Small intestine (tissue), 7 donors: ENCODE data around the gene PAK6. TPM values are rescaled to one million over a fixed set of nuclear protein-coding genes. Genes with fewer than 3 reads are reported as not detected.

Experiments used
- DNase-seq, 2 donors: peaks; one replicate each; pipeline versions ENCODE4 v3.0.0 to v3.0.0-alpha.2; 2013
- FAIRE-seq: peaks from 2 replicates; lab custom pipeline; 2012; peaks lifted over from hg19 to GRCh38; lab: Jason Lieb, UNC
- H3K27ac ChIP-seq, 3 donors: one replicate each; pipeline ENCODE4 v1.5.1; 2013; ENCODE audit warnings: low read length in 2 of 3, mild to moderate bottlenecking in 2 of 3, control low read depth in 1 of 3, inconsistent platforms in 1 of 3, low read depth in 1 of 3, moderate library complexity in 1 of 3
- H3K27me3 ChIP-seq, 3 donors: one replicate each; pipeline ENCODE4 v1.6.1; 2013; ENCODE audit warnings: low read length in 3 of 3, inconsistent platforms in 1 of 3; ENCODE audit not compliant: control insufficient read depth in 3 of 3, insufficient read depth in 3 of 3
- H3K36me3 ChIP-seq, 3 donors: one replicate each; pipeline ENCODE4 v1.6.1; 2013; ENCODE audit warnings: low read length in 3 of 3, inconsistent platforms in 1 of 3, low read depth in 1 of 3, mild to moderate bottlenecking in 1 of 3, moderate library complexity in 1 of 3; ENCODE audit not compliant: control insufficient read depth in 3 of 3, insufficient read depth in 2 of 3
- H3K4me1 ChIP-seq, 3 donors: one replicate each; pipeline ENCODE4 v1.6.1; 2013; ENCODE audit warnings: low read length in 2 of 3, inconsistent platforms in 1 of 3, low read depth in 1 of 3, mild to moderate bottlenecking in 1 of 3, moderate library complexity in 1 of 3; ENCODE audit not compliant: control insufficient read depth in 3 of 3, insufficient read depth in 2 of 3
- H3K4me3 ChIP-seq, 3 donors: one replicate each; pipeline ENCODE4 v1.5.1; 2013; ENCODE audit warnings: low read length in 3 of 3, control low read depth in 1 of 3, inconsistent platforms in 1 of 3, low read depth in 1 of 3, mild to moderate bottlenecking in 1 of 3, moderate library complexity in 1 of 3
- H3K9me3 ChIP-seq, 2 donors: one replicate each; pipeline ENCODE4 v1.6.1; 2013; ENCODE audit warnings: low read depth in 1 of 2, low read length in 1 of 2; ENCODE audit not compliant: control insufficient read depth in 2 of 2, insufficient read depth in 1 of 2
- WGBS, 3 donors: extraction: QIAGEN DNeasy Blood & Tissue Kit; methylation state at CpG; one replicate each; pipeline ENCODE4 v1.1.7; 2013; 5-methylcytosine and 5-hydroxymethylcytosine counted together
- polyA plus RNA-seq, 4 donors: library from polyadenylated mRNA; stranded (reverse) in 3 of 4; unstranded in 1 of 4; fragments of 200-250 nt in 3 of 4; fragments of 120-200 nt in 1 of 4; gene quantifications; one replicate each; pipeline versions ENCODE4 v1.2.1 to v1.2.3, GENCODE V29; 2013
- donor health status: healthy with polysubstance abuse.
- donor health status: control.
- donor health status: control.
- donor health status: Bipolar disorder and iron deficiency.
- donor health status: healthy.

The PAK6 gene
- polyA plus RNA-seq, 4 donors = 0.67 to 16.4 (median 2.9) TPM

DNA sequence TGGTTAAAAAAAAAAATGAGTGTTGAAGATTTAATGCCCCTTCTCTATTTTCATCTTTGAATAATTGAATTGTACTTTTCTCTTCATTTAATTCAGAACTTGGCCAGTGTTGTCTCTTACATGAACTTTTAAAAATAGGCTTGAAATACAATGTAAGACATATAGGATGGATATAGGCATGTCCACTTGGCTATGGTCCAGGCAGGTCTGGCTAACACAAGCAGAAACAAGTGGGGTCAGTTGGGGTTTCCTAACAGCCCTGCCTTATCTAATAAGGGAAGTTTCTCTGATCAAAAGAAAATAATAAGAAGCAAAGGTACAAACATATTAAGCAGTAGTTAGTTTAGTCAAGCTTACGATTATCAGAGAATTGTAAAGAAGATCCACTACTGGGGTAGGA, 19.1 kb upstream of the PAK6 start:
- Histone ChIP-seq H3K36me3 (no peaks in the 10 kb centered on the region), H3K4me3 (no peak overlapping the region), H3K4me1 (peaks cover 0 to 16% (median 0%) of the 10 kb centered on the region in 3 donors), H3K9me3 (no peaks in the 10 kb centered on the region), H3K27ac (no peak overlapping the region), H3K27me3 (no peaks in the 10 kb centered on the region)
- WGBS, 3 donors = 80 to 86% (median 85%) methylated on average over 1 of the region's 1 CpG
- DNase-seq (no peak), FAIRE-seq (no peak)

DNA sequence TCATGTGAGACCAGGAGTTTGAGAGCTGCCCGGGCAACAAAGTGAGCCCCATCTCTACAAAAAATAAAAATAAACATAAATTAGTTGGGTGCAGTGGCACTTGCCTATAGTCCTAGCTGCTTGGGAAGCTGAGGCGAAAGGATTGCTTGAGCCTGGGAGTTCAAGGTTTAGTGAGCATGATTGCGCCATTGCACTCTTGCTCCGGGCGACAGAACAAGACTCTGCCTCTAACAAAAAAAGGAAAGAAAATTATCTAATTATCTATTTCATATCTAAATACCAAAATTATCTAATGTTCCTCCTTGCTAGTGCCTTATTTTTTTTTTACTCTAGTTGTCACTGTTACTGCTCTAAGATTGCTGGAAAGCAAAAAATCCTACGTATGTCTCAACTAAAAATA, 16.7 kb upstream of the PAK6 start:
- DNase-seq (peak; percentile 23 to 44), FAIRE-seq (no peak)
- H3K4me3 ChIP-seq = no peak overlapping the region
- no peaks in the 10 kb centered on the region for H3K9me3 ChIP-seq
- WGBS, 3 donors = 75 to 79% (median 78%) methylated on average over 6 of the region's 6 CpGs
- peak overlapping the region in 1 of 3 donors; percentile 8 for H3K27ac ChIP-seq
- H3K4me1 ChIP-seq = peaks cover 0 to 16% (median 0%) of the 10 kb centered on the region in 3 donors
- no peaks in the 10 kb centered on the region for H3K27me3 ChIP-seq
- H3K36me3 ChIP-seq = no peaks in the 10 kb centered on the region

DNA sequence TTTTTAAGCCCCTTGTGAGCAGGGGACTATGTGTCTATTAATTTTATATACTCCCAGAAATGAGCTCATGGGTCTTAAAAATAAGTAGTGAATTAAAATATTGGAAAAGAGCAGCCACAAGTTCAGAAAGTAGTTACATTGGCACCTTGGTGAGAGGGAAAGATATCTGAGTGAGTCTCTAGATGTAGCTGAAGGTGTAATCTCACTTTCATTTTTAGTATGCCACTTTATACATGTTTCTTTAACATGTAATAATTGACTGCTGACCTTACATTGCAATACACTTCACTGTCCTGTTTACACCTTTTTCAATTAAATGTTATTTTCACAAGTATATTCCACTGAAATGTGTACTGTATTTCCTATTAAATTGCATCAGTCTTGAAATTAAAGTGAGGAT, 12.1 kb upstream of the PAK6 start:
- Histone ChIP-seq H3K27ac (no peak overlapping the region), H3K4me1 (peaks cover 0 to 11% (median 0%) of the 10 kb centered on the region in 3 donors), H3K36me3 (peaks cover 0 to 3% (median 0%) of the 10 kb centered on the region in 3 donors), H3K9me3 (no peaks in the 10 kb centered on the region), H3K27me3 (no peaks in the 10 kb centered on the region), H3K4me3 (no peak overlapping the region)
- FAIRE-seq = no peak
- no peak for DNase-seq

DNA sequence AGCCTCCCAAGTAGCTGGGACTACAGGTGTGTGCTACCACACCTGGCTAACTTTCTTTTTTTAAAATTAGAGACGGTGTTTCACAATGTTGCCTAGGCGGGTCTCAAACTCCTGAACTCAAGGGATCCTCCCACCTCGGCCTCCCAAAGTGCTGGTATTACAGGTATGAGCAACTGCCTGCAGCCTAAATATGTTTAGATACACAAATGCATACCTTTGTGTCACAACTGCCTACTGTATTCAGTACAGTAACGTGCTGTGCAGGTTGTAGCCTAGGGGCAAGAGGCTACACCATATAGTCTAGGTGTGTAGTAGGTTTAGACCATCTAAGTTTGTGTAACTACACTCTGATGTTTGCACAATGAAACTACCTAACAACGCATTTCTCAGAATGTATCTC, 9.5 kb upstream of the PAK6 start:
- H3K27ac ChIP-seq = no peak overlapping the region
- WGBS, 3 donors = 94 to 97% (median 97%) methylated on average over 5 of the region's 5 CpGs
- no peaks in the 10 kb centered on the region for H3K9me3 ChIP-seq
- H3K4me3 ChIP-seq = no peak overlapping the region
- FAIRE-seq (no peak), DNase-seq (no peak)
- no peaks in the 10 kb centered on the region for H3K27me3 ChIP-seq
- no peaks in the 10 kb centered on the region for H3K4me1 ChIP-seq
- peaks cover 0 to 3% (median 0%) of the 10 kb centered on the region in 3 donors for H3K36me3 ChIP-seq

DNA sequence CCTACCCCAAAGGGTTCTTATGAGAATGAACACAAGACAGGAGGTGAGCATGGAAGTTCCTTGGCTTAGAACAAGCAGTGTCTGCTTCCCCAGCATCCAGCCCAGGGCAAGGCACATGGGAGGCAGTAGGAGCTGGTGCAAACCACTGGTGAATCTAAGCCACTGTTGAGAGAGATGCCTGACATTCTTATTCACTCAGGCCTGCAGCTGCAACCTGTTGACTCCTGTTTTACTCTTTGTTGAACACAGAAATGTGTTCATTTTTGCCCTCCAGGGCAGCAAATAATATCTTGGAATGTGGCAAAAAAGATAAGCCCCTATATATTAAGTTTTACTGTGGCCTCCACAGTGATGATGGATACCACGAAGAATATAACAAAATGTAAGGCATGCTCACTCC, 8.9 kb upstream of the PAK6 start:
- WGBS, 3 donors = 96 to 100% (median 100%) methylated on average over 1 of the region's 1 CpG
- FAIRE-seq (no peak), DNase-seq (no peak)
- no peaks in the 10 kb centered on the region for H3K27me3 ChIP-seq
- H3K9me3 ChIP-seq = no peaks in the 10 kb centered on the region
- no peaks in the 10 kb centered on the region for H3K4me1 ChIP-seq
- peaks cover 0 to 3% (median 0%) of the 10 kb centered on the region in 3 donors for H3K36me3 ChIP-seq
- no peak overlapping the region for H3K27ac ChIP-seq
- H3K4me3 ChIP-seq = no peak overlapping the region

- no peak overlapping the region for H3K27ac ChIP-seq
- H3K9me3 ChIP-seq = no peaks in the 10 kb centered on the region
- no peaks in the 10 kb centered on the region for H3K4me1 ChIP-seq
- FAIRE-seq (no peak), DNase-seq (no peak)
- H3K36me3 ChIP-seq = peaks cover 0 to 3% (median 0%) of the 10 kb centered on the region in 3 donors
- WGBS, 3 donors = 60 to 74% (median 62%) methylated on average over 7 of the region's 7 CpGs
- H3K27me3 ChIP-seq = no peaks in the 10 kb centered on the region
- H3K4me3 ChIP-seq = no peak overlapping the region
Measured at GRCh38 chr15:40232625-40233070, 6.2 kb upstream of the PAK6 start.

DNA sequence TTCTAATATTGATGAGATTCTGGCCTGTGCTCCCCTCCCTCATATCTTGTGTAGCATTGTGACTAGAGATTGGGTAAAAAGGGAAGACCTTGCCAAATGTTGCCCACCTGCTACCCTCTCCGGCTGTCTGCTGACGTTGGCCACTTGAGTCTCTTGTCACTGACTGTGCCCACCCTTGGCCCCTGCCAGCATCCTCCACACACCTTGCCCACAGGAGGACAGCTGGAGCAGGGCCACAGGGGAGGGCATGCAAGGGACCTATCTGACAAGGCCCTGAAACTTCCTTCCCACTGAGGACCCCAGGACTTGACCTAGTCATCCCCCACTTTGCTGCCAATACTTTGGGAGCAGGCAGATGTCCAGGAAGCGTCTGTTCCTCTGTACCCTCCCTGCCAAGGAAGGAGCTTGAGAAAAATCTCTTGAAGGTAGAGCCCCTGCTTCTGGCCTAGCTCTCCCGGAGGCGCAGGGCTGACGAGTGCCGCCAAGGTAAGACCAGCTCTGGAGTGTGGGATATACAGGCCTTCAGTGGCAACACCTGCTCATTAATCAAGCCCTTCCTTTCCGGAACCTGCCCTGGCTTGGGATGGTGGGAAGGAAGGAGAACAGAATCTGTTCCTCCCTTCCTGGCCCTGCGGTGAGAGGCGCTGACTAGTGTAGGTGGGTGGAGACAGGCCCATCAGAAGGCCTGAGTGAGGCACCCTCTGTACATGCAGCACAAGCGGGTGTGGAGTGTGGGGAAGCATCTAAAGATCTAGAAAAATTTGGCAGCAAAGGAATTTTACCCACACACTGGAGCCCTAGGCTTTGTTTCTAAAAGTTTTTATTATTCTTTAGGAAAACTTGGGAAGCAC, 4.9 kb upstream of the PAK6 start:
- DNase-seq = no peak
- Histone ChIP-seq H3K4me1 (peaks cover 0 to 8% (median 0%) of the 10 kb centered on the region in 3 donors), H3K27ac (no peak overlapping the region), H3K27me3 (peaks cover 0 to 9% (median 0%) of the 10 kb centered on the region in 3 donors), H3K4me3 (no peak overlapping the region), H3K36me3 (no peaks in the 10 kb centered on the region), H3K9me3 (no peaks in the 10 kb centered on the region)
- 94 to 95% (median 94%) methylated on average over 11 of the region's 11 CpGs for WGBS, 3 donors
- no peak for FAIRE-seq

DNA sequence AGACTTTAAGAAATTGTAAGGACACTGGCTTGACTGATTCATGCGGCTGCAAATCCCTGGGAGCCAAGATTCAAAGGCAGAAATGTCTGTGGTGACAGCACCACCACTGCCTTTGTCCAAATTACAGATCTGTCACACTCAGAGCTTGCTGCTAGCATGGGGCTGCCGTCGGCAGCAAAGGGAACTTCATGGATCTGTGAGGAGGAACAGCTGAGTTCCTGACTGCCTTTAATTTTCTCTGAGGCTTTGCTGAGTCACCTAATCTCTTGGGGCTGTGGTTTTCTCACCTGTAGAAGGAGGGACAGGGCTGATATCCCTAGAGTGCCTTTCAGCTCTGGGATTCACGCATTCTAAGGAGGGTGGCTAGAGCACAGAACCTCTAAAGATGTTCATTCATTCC, 4.1 kb upstream of the PAK6 start:
- Histone ChIP-seq H3K9me3 (no peaks in the 10 kb centered on the region), H3K4me3 (no peak overlapping the region), H3K36me3 (no peaks in the 10 kb centered on the region), H3K27me3 (peaks cover 0 to 17% (median 0%) of the 10 kb centered on the region in 3 donors), H3K27ac (no peak overlapping the region), H3K4me1 (peaks cover 0 to 13% (median 0%) of the 10 kb centered on the region in 3 donors)
- WGBS, 3 donors = 73 to 84% (median 81%) methylated on average over 4 of the region's 4 CpGs
- no peak for DNase-seq
- no peak for FAIRE-seq
